SKM-1 (cell line): ENCODE data around the gene SF3B2.
"Not testable (repeated sequence)": the region's sequence is repeated elsewhere in the genome, so short reads cannot be mapped to it uniquely, and the experiment has no call there.

ENCODE experiments used
- DNase-seq: peaks from one replicate; lab custom pipeline; 2025; ENCODE audit not compliant: unreplicated experiment; lab: John Stamatoyannopoulos, UW

Gene SF3B2

DNA sequence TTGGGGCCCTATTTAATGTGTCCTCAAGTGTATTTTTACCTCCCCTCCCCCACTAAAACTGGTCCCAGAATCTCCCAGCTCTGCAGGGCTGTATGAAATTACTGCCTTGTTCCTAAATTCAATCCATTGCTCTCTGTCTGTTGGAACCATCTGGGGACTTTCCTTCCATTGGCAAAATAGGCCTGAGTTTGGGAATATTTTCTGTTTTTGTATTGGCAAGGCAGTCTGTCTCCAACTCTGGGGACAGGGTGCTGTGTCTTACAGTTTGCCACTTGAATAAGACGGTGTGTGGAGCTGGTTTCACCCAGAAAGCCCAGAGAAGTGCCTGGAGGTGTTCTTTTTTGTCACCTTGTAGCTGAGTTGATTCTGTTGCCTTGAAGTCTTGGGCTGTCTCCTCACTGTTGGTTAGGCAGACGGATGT, 19.2 kb downstream of the SF3B2 start:
- DNase-seq = no peak

DNA sequence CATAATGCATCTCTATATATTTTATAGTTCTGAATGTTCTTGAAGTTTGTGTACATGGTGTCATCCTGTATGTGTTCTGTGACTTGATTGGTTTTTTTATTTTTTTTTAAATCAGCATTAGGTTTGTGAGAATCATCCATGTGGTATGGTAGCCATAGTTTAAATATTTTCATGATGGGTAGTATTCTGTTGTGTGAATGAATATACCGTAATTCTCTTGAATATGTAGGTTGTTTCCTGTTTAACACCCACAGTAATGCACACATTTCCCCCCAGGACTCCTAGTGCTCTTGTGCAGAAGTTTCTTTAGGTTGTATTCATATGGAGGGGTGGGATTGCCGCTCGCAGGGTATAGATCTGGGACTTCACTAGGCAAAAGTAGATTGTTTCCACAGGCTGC, 19.9 kb downstream of the SF3B2 start:
- no peak for DNase-seq

DNA sequence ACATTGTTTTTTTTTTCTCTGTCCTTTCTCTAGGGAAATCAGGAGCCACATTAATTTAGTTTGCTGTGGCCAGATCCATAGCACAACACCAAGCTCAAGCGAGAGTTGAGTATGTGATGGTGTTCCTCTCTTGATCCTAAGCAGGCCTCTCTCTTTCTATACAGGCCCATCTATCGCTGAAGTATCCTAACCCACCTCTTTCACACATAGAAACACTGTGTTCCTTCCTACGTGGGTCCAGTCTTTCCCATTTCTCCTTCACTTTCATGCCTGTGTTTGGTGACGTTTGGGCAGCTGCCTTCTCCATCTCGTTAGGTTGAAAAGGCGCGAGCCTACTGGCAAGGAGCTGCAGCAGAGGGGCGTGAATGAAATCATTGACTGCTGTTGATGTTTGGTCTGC, 20.4 kb downstream of the SF3B2 start:
- DNase-seq = no peak

- DNase-seq = no peak
Measured at GRCh38 chr11:66073669-66074068, 21.5 kb downstream of the SF3B2 start.

DNA sequence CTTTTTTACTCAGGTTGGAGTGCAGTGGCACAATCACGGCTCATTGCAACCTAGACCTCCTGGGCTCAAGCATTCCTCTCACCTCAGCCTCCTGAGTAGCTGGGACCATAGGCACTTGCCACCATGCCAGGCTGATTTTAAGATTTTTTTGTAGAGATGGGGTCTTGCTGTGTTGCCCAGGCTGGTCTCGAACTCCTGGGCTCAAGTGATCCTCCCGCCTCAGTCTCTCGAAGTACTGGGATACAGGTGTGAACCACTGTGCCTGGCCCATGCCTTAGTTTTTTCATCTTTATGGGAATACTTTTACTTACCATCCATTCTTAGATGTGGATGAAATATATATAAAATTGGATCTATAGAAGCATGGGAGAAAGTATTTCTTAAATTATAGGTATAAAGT, 23.1 kb downstream of the SF3B2 start:
- DNase-seq = no peak

DNA sequence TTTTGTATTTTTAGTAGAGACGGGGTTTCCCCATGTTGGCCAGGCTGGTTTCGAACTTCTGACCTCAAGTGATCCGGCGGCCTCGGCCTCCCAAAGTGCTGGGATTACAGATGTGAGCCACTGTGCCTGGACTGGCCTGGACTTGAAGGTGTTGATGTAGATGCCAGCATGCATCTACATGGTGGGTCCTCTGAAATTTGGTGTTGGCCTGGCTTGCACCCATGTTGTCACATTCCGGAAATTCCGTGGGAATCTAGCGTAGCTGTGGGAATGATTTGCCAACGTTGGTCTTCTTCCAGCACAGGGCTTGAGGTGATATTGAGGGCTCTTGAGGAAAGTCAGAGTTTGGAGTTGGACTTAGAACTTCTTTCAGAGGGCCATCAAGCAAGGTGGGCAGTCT, 24.4 kb downstream of the SF3B2 start:
- no peak for DNase-seq

GRCh38 chr11:66077927-66078326, 25.8 kb downstream of the SF3B2 start:
- DNase-seq = no peak

- not testable (repeated sequence) for DNase-seq
Measured at GRCh38 chr11:66078949-66079348, 26.8 kb downstream of the SF3B2 start.

DNA sequence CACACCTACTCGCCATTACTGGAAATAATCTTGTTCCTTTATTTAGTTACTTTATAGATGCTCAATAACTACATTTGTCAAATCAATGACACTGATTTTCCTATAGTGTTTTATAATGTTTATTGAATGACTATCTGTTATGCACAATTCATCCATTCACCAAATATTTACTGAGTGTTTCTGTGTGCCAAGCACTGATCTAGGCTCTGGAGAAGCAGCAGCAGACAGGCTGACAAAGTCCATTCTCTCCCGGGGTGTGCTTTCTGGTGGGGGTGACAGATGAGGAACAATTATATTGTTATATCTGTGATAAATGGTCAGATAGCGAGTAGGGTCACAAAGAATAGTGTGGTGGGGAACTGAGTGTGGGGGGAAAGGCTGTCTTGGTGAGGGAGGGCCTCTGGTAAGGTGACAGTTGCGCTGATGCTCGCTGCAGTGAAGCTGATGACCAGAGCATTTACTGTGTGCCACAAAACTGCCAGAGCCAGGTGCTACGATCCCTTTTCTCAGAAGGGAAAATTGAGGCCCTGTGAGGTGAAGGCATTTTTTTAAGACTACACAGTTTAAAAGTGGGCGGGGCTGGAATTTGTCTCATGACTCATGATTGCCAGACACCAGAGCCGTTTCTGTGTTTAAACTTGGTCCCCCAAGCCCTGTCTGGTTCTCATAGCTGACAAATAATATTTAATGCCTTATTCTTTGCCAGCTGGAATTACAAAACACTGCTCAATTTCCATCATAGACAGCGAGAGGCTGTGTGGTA, 28.1 kb downstream of the SF3B2 start:
- no peak for DNase-seq

GRCh38 chr11:66081505-66081904, 29.3 kb downstream of the SF3B2 start:
- peak; percentile 90 for DNase-seq

- DNase-seq = no peak
Measured at GRCh38 chr11:66082946-66083698, 31.0 kb downstream of the SF3B2 start.

DNA sequence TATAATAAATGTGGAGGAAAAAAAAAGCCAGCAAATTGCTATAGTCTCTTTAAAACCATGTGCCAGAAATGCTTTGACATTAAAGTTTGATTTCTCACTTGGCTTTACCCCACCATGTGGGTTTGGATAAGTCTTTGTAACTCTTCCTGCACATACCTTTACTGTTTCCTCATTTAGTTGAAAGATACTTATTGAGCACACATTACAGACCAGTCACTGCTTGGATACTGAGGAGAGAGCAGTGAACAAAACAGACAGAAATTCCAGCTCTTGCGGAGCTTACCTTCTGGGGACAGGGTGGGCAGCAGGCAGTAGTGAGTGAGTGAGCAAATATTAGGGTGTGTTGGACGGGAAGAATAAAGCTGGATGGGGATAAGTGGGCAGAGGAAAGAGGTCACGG, 31.6 kb downstream of the SF3B2 start:
- DNase-seq = no peak

DNA sequence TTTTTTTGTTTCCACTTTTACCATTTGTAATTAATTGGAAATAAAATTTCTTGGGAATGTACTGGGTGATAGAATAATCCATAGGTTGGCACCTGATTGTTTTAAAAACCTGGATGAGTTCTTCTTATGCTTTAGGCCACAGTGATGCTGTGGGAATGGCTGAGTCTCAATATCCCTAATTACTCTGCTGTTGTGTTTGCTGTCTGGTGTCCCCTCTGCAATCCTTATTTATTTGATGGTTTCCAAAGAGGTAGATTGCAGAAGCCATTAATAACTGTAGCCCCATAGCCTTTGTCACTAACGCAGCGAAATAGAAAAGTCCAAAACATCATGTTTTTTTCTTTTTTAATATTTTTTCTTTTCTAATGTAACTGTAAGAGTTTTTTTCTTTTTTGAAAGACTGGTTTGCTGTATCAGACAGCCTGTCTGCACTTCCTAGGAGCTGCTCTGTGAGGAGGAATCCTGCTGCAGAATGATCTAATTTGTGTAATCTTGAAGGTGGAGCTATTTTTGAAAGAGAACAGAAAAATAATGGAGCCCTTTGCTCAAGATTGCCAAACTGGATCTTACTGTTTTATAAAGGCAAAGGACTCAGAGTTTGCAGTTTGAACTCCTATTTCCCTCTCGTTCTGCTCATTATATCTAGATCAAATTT, 32.8 kb downstream of the SF3B2 start:
- no peak for DNase-seq

DNA sequence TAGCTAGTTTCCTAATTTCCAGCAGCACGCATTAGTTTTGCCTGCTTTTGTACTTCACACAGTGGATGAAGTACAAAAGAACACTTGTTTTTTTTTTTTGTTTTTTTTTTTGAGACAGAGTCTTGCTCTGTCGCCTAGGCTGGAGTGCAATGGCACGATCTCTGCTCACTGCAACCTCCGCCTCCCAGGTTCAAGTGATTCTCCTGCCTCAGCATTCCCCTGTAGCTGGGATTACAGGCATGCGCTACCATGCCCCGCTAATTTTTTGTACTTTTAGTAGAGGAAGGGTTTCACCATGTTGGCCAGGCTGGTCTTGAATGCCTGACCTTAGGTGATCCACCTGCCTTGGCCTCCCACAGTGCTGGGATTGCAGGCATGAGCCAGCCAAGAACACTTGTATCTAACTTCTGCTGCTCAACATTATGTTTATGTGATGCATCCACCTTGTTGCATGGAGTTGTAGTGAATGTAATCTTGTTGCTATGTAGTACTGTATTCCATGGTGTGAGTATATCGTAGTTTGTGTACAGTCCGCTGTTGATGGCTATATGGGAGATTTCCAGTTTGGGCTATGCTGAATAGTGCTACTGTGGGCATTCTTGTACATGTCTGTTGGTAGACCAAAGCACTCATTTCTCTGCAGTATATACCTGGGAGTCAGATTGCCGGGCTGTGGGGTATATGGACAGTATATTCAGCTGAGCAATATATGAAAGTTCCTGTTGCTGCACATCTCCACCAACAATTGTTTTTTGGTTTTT, 35.2 kb downstream of the SF3B2 start:
- DNase-seq = no peak

- DNase-seq = no peak
Measured at GRCh38 chr11:66089067-66089466, 36.9 kb downstream of the SF3B2 start.

GRCh38 chr11:66090288-66090687, 38.1 kb downstream of the SF3B2 start:
- no peak for DNase-seq

DNA sequence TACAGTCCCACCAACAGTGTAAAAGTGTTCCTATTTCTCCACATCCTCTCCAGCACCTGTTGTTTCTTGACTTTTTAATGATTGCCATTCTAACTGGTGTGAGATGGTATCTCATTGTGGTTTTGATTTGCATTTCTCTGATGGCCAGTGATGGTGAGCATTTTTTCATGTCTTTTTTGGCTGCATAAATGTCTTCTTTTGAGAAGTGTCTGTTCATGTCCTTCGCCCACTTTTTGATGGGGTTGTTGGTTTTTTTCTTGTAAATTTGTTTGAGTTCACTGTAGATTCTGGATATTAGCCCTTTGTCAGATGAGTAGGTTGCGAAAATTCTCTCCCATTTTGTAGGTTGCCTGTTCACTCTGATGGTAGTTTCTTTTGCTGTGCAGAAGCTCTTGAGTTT, 40.0 kb downstream of the SF3B2 start:
- DNase-seq = not testable (repeated sequence)

GRCh38 chr11:66099746-66100145, 47.6 kb downstream of the SF3B2 start:
- not testable (repeated sequence) for DNase-seq

- DNase-seq = no peak
Measured at GRCh38 chr11:66100272-66101065, 48.3 kb downstream of the SF3B2 start.

DNA sequence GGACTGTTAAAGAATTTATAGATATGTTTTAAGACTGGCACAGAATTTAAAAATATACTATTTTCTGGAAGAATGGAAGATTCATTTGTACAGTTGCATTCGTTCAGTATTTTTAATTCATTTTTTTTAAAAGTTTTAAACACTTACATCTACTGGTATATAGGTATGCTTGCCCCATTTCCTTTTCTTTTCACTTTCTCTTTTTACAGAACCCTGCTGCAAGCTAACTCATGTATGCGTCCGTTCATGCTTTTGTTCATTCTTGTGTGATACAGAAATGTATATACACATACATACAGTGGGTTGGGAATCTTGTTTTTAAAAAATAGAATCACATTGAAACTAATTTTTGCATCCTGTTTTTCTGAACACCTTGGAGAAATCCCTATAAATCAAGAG, 48.9 kb downstream of the SF3B2 start:
- no peak for DNase-seq
